ENCODE measurements around the gene OR2AT4. TPM values are rescaled to one million over a fixed set of nuclear protein-coding genes. Genes with fewer than 3 reads are reported as not detected.
"Not testable (repeated sequence)": the region's sequence is repeated elsewhere in the genome, so short reads cannot be mapped to it uniquely, and the experiment has no call there.

Gene OR2AT4
- total RNA-seq, 1 donor from 2014 or later: not detected

- no peak for TF ChIP-seq CTCF (IDR thresholded peaks at IDR 0.05; ENCODE audit: unreplicated experiment)
- Mint-ChIP-seq H3K9me3 (ENCODE audit: low read depth) (peaks cover 17% of the 10 kb centered on the region), H3K36me3 (ENCODE audit: insufficient read depth) (no peaks in the 10 kb centered on the region)
Measured at GRCh38 chr11:75051043-75051442, 45.6 kb downstream of the OR2AT4 start.

GRCh38 chr11:75050516-75050915 is 46.2 kb downstream of the OR2AT4 start:
- no peak for DNase-seq (ENCODE audit: low spot score, unreplicated experiment)
- no peak for TF ChIP-seq CTCF (IDR thresholded peaks at IDR 0.05; ENCODE audit: unreplicated experiment)

More at GRCh38 chr11:75051043-75051442, 45.6 kb downstream of the OR2AT4 start:
- no peak for DNase-seq (ENCODE audit: low spot score, unreplicated experiment)
- Mint-ChIP-seq H3K4me1 (ENCODE audit: low read depth) (peaks cover 8% of the 10 kb centered on the region), H3K27me3 (no peaks in the 10 kb centered on the region), H3K4me3 (ENCODE audit: low read depth) (no peak overlapping the region), H3K27ac (no peak overlapping the region)

GRCh38 chr11:75049501-75050266 is 47.0 kb downstream of the OR2AT4 start:
- H3K4me1 Mint-ChIP-seq (ENCODE audit: low read depth); H3K27me3 Mint-ChIP-seq; H3K4me3 Mint-ChIP-seq (ENCODE audit: low read depth); H3K36me3 Mint-ChIP-seq (ENCODE audit: insufficient read depth); DNase-seq (ENCODE audit: low spot score, unreplicated experiment); H3K27ac Mint-ChIP-seq: not testable (repeated sequence)
- H3K9me3 Mint-ChIP-seq (ENCODE audit: low read depth): peaks cover 17% of the 10 kb centered on the region

More at GRCh38 chr11:75050516-75050915, 46.2 kb downstream of the OR2AT4 start:
- no peak overlapping the region for H3K27ac Mint-ChIP-seq
- peaks cover 17% of the 10 kb centered on the region for H3K9me3 Mint-ChIP-seq (ENCODE audit: low read depth)
- H3K4me3 Mint-ChIP-seq (ENCODE audit: low read depth): no peak overlapping the region
- no peaks in the 10 kb centered on the region for H3K27me3 Mint-ChIP-seq
- peaks cover 8% of the 10 kb centered on the region for H3K4me1 Mint-ChIP-seq (ENCODE audit: low read depth)
- no peaks in the 10 kb centered on the region for H3K36me3 Mint-ChIP-seq (ENCODE audit: insufficient read depth)

- Mint-ChIP-seq H3K27ac (no peak overlapping the region), H3K9me3 (ENCODE audit: low read depth) (peaks cover 3% of the 10 kb centered on the region), H3K4me1 (ENCODE audit: low read depth) (peaks cover 8% of the 10 kb centered on the region), H3K27me3 (no peaks in the 10 kb centered on the region), H3K4me3 (ENCODE audit: low read depth) (no peak overlapping the region), H3K36me3 (ENCODE audit: insufficient read depth) (no peaks in the 10 kb centered on the region)
- TF ChIP-seq CTCF (IDR thresholded peaks at IDR 0.05; ENCODE audit: unreplicated experiment): no peak
- DNase-seq (ENCODE audit: low spot score, unreplicated experiment): no peak
Measured at GRCh38 chr11:75047191-75047590, 49.5 kb downstream of the OR2AT4 start.

GRCh38 chr11:75046668-75047067 is 50.0 kb downstream of the OR2AT4 start:
- H3K9me3 Mint-ChIP-seq (ENCODE audit: low read depth); H3K36me3 Mint-ChIP-seq (ENCODE audit: insufficient read depth); H3K4me3 Mint-ChIP-seq (ENCODE audit: low read depth); H3K4me1 Mint-ChIP-seq (ENCODE audit: low read depth); H3K27me3 Mint-ChIP-seq; H3K27ac Mint-ChIP-seq; DNase-seq (ENCODE audit: low spot score, unreplicated experiment): not testable (repeated sequence)

GRCh38 chr11:75044381-75045170 is 52.1 kb downstream of the OR2AT4 start:
- DNase-seq (ENCODE audit: low spot score, unreplicated experiment); H3K4me3 Mint-ChIP-seq (ENCODE audit: low read depth); H3K27ac Mint-ChIP-seq; H3K27me3 Mint-ChIP-seq; H3K4me1 Mint-ChIP-seq (ENCODE audit: low read depth); H3K36me3 Mint-ChIP-seq (ENCODE audit: insufficient read depth): not testable (repeated sequence)
- H3K9me3 Mint-ChIP-seq (ENCODE audit: low read depth): peaks cover 14% of the 10 kb centered on the region

GRCh38 chr11:75041821-75042220 is 54.9 kb downstream of the OR2AT4 start:
- not testable (repeated sequence) for H3K4me3 Mint-ChIP-seq (ENCODE audit: low read depth); H3K36me3 Mint-ChIP-seq (ENCODE audit: insufficient read depth); H3K27me3 Mint-ChIP-seq; DNase-seq (ENCODE audit: low spot score, unreplicated experiment); H3K4me1 Mint-ChIP-seq (ENCODE audit: low read depth); H3K27ac Mint-ChIP-seq
- H3K9me3 Mint-ChIP-seq (ENCODE audit: low read depth): peaks cover 16% of the 10 kb centered on the region
